ENCODE data around the gene BAIAP2. TPM values are rescaled to one million over a fixed set of nuclear protein-coding genes. Genes with fewer than 3 reads are reported as not detected.

The BAIAP2 gene
- total RNA-seq, 1 donor from 2014 or later = 14.4 TPM

DNA sequence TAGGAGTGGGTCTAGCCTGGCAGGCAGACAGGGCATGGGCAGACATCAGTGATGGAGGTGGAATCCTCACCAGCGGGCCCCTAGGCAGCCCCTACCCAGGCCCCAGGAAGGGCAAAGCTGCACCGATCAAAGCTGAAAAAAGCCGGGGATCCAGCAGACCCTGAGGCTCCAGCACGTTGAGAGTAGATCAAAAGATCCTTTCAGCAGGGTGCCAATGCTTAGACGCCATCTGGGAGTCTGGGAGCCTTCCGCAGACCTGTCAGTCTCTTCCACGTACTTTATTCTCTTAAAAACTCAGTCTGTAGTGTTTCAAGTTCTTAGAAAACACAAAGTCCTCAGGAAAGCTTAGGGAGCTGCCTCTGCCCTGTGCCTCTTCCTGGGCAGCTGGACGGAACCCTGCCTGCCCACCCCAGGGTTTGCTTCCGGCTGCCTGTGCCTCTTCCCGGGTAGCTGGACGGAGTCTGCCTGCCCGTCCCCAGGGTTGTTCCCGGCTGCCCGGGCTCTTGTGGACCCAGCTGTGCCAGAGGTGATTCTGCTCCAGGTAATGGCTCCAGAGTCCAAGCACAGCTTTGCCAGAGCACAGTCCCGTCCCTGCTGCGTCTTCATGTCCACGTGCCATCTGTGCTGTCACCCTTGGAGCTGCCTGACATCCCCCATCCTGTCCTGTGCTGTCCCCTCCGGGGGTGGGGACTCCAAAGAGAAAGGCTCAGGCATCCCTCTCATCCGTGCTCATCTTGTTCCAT lies 79.6 kb downstream of the BAIAP2 start:
- Histone ChIP-seq H3K4me1 (no peaks in the 10 kb centered on the region), H3K36me3 (no peaks in the 10 kb centered on the region), H3K9me3 (no peaks in the 10 kb centered on the region), H3K4me3 (no peak overlapping the region), H3K27ac (no peak overlapping the region), H3K27me3 (no peaks in the 10 kb centered on the region)
- intact Hi-C loops (cut with DNase I) = no loop called here
- TF ChIP-seq CTCF (IDR thresholded peaks at IDR 0.05) = no peak
- no peak for DNase-seq (ENCODE audit: low spot score in 2 of 2)

GRCh38 chr17:81115219-81115618 lies 80.3 kb downstream of the BAIAP2 start:
- Histone ChIP-seq H3K4me1 (no peaks in the 10 kb centered on the region), H3K4me3 (no peak overlapping the region), H3K36me3 (no peaks in the 10 kb centered on the region), H3K9me3 (no peaks in the 10 kb centered on the region), H3K27ac (no peak overlapping the region), H3K27me3 (no peaks in the 10 kb centered on the region)
- DNase-seq (ENCODE audit: low spot score in 2 of 2) = no peak
- no peak for TF ChIP-seq CTCF (IDR thresholded peaks at IDR 0.05)
- intact Hi-C loops (cut with DNase I) = no loop called here

GRCh38 chr17:81115749-81116464 lies 81.0 kb downstream of the BAIAP2 start:
- Histone ChIP-seq H3K36me3 (no peaks in the 10 kb centered on the region), H3K27me3 (no peaks in the 10 kb centered on the region), H3K4me1 (no peaks in the 10 kb centered on the region), H3K27ac (no peak overlapping the region), H3K4me3 (no peak overlapping the region), H3K9me3 (no peaks in the 10 kb centered on the region)
- TF ChIP-seq CTCF (IDR thresholded peaks at IDR 0.05) = no peak
- no peak for DNase-seq (ENCODE audit: low spot score in 2 of 2)
- intact Hi-C loops (cut with DNase I) = no loop called here

GRCh38 chr17:81116704-81117103 lies 81.8 kb downstream of the BAIAP2 start:
- no peaks in the 10 kb centered on the region for H3K27me3 ChIP-seq
- H3K36me3 ChIP-seq = no peaks in the 10 kb centered on the region
- H3K4me3 ChIP-seq = no peak overlapping the region
- TF ChIP-seq CTCF (IDR thresholded peaks at IDR 0.05) = no peak
- no peak overlapping the region for H3K27ac ChIP-seq
- no peaks in the 10 kb centered on the region for H3K9me3 ChIP-seq
- DNase-seq (ENCODE audit: low spot score in 2 of 2) = no peak
- intact Hi-C loops (cut with DNase I) = no loop called here
- no peaks in the 10 kb centered on the region for H3K4me1 ChIP-seq

DNA sequence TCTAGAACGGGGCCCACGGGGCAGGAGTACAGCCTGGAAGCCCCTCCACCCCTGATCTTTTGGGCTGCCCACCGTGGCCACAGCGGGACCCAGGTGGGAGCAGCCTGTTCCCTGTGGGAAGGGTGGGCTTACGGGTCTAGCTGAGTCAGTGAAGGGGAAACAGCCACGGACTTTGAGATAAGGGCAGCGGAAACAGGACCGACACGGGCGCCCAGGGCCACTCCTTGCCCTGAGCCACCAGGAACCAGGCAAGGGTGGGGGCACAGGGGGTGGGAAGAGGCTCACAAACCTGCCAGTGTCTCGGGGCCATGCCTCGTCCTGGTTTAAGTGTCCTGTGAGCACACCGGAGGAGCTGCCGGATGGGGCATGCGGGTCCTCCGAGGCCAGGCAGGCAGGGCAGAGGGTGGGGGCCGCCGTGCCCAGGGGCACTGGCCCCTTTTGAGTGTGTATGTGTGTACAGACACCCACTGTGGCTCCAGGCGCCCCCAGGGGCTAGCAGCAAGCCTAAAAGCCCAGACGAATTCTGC lies 82.8 kb downstream of the BAIAP2 start:
- Histone ChIP-seq H3K9me3 (no peaks in the 10 kb centered on the region), H3K36me3 (no peaks in the 10 kb centered on the region), H3K27me3 (no peaks in the 10 kb centered on the region), H3K4me3 (no peak overlapping the region), H3K4me1 (no peaks in the 10 kb centered on the region), H3K27ac (no peak overlapping the region)
- TF ChIP-seq CTCF (IDR thresholded peaks at IDR 0.05) = no peak
- intact Hi-C loops (cut with DNase I) = no loop called here
- no peak for DNase-seq (ENCODE audit: low spot score in 2 of 2)

Data from ascending aorta (tissue), 2 donors.